Activated CD8-positive, alpha-beta memory T cell treated with anti-CD3 and anti-CD28 coated beads for 48 hours (primary cell): ENCODE results near the gene GABARAP.

Experiments
- DNase-seq, 3 experiments: peaks; one replicate each; pipeline ENCODE4 v3.0.0-alpha.2; 2020; ENCODE audit warnings: low read depth in 2 of 3, low spot score in 2 of 3

GABARAP gene

DNA sequence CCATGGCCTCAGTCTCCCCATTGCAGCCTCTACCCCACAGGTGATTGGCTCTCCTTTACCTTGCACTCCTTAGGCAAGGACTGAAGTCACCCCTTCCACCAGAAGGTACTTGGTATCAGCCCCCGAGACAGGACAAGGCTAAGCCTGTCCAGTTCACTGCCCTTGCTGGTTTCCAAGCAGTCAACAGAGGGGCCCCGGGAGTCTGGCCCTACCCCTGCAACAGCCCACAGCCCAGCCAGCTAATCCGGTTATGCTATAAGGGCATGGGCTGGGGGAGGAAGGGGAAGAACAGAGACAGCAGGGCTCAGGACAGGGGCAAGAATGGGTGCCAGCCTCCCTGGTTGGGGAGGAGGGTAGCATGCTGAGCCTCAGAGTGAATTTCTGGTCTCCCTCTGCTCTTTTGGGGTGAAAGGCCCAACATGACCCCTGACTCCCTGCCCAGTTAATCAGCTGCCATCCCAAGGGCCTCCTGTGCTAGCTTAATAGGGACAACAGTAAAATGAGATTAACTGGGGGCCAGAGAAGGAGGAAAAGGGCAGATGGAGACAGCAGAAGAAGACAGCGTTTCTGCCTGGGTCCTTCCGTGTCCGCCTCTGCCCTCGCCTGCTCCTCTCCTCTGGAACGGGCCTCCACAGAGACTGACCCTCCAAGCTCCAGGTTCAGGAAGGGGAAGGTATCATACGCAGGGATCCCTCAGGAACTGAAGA lies 33.3 kb downstream of the GABARAP start:
- DNase-seq = no peak

- no peak for DNase-seq
Measured at GRCh38 chr17:7208027-7208571, 34.1 kb downstream of the GABARAP start.

GRCh38 chr17:7207120-7208001 lies 34.9 kb downstream of the GABARAP start:
- DNase-seq = no peak

GRCh38 chr17:7205561-7205960 lies 36.7 kb downstream of the GABARAP start:
- DNase-seq = no peak

- DNase-seq = peak; percentile 81 to 86 (median 86)
Measured at GRCh38 chr17:7204828-7205461, 37.3 kb downstream of the GABARAP start.

- DNase-seq = no peak
Measured at GRCh38 chr17:7204336-7204735, 37.9 kb downstream of the GABARAP start.

DNA sequence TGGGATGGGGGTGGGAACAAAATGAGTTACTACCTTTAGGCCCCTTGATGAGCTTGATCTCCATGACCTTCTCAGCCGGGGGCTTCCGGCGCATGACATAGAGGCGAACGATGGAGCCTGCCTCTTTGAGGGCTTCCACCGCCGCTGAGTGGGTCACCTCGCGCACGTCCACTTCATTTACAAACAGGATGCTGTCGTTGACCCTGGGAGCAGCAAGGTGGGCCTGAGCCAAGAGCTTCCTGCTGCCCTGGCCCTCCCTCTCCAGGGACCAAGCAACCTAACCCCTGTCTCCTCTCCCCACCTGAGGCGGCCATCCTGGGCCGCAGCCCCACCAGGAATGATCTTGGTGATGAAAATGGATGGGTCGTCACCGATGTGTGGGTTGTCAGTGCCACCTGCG lies 38.9 kb downstream of the GABARAP start:
- DNase-seq = no peak

DNA sequence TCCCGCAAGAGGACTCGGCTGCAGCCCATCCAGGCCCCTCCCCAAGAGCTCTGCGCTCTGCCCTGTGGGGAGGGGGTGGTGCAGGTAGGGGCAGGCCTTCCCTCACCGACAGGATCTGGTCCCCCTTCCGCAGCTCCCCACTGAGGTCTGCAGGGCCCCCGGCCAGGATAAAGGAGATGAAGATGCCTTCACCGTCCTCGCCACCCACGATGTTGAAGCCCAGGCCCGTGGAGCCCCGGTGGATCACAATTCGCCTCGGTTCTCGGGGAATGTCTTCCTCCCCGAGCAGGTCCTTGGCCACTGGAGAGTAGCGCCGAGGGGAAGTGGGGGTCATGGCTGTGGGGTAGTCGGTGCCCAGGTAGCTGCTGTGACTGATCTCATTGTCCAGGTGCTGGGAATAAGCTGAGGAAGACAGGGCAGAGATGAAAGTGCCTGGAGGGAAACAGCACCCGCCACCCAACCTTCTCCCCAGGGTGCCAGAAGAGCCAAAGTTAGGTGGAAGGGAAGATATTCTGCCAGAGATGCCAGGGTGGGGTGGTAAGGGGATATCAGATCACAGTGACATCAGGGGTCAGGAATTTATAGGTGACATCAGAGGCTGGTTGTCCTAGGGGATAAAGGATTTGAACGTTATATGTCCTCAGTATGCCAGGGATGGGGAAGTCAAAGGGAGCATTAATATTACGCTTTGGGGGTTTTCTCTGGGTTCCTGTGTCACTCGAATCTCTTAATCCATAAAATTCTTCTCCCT lies 45.4 kb downstream of the GABARAP start:
- DNase-seq = no peak

DNA sequence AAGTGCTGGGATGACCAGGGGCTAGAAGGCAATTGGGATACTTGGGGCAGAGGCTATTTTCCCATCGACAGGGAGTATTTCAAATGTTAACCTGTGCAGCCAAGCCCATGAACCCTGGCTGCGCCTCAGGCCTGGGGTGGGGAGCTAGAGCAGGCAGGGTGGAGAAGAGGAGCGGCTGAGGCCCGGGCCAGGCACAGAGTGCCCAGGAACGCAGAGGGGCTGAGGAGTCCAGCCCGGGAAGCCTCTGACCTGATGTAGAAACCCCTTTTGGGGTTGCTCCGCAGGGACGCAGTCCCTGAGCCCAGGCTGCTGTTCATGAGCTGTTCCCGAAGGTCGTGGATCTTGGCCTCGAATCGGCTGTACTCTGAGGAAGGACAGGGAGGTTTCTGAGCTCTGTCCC lies 46.3 kb downstream of the GABARAP start:
- DNase-seq = no peak

DNA sequence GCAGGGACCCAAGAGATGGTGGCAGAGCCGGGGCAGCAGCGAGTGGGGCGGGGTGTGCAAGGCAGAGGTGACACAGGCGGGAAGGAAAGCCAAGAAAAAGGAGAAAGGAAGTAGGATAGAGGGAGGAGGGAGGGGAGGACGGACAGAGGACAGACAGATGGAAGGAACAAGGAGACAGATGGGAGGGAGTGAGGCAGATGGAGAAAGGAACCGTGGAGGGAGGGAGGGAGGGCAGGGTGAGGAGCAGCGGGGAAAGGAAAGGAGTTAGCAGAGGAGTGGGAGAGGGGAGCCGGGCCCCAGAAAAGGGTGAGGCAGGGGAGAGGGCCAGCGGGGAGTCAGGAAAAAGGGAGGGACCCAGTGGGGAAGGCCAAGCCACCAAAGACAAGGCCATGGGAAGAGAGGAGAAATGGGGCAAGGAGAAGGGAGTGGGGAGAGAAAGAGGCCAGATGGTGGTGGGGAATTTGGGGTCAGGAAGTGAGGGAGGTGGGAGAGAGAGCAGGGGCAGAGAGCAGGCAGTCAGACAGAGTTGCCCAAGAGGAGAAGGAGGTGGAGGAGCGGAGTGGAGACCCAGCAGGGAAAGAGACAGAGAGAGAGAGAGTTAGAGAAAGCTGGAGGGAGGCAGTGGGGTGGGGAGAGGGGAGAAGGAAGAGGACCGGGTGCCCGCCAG lies 49.8 kb downstream of the GABARAP start:
- no peak for DNase-seq

DNA sequence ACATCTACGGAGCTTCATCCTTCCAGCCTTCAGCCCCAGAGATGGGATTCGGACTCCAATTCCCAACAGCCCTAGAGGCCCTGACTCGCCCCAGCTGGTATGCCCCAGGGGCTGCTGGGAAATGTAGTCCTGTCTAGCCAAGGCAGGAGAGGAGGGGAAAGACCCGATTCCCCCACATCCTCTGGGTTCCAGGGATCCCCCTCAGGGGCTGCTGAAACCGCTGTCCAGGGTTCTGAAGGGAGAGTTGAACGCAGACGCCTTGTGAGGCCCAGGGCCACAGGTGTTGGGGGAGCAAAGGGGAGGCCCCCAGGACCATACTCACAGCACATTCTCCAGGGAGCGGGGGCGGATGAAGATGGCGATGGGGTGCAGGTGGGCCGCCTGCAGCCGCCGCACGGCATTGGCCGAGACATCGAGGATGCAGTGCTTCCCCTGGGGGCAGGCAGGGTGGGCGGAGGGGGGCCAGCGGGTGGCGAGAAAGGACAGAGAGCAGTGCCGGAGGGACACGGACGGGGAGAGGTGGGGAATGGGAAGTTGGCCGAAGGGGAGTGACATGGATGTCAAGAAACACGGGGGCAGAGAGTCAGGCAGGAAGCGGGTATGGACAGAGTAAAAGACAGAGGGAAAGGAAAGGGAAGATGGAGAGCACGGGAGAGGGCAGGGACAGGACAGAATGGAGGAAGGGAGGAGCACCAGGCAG lies 50.5 kb downstream of the GABARAP start:
- no peak for DNase-seq

DNA sequence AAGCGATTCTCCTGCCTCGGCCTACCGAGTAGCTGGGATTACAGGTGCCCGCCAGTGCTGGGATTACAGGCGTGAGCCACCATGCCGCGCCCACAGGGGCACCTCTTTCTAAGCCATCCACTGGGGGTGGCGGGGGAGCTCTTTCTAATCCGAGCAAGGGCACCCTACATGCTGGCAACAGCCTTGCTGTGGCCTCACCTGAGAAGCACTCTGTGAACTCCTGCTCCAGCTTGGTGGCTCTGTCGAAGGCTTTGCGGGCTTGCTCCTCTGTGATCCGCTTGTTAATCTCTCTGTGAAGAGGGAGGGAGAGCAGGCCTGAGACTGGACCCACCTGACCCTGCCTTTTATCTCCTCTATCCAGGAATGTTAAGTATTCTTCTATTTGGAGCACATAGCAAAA lies 51.2 kb downstream of the GABARAP start:
- no peak for DNase-seq

GRCh38 chr17:7190276-7190917 lies 51.9 kb downstream of the GABARAP start:
- DNase-seq = no peak
